Keratinocyte (primary cell): ENCODE results near the gene BAIAP2L2. TPM values are rescaled to one million over a fixed set of nuclear protein-coding genes. Genes with fewer than 3 reads are reported as not detected.

Experiments used
- DNase-seq: peaks from one replicate; pipeline ENCODE4 v3.0.0-alpha.2; 2011; ENCODE audit warnings: low read depth, missing footprints, low spot score
- FAIRE-seq: peaks from 2 replicates; lab custom pipeline; 2011; peaks lifted over from hg19 to GRCh38; lab: Jason Lieb, UNC
- H2AFZ ChIP-seq: 2 replicates; pipeline ENCODE4 v1.6.0; 2012; ENCODE audit warnings: low read length, control low read depth, inconsistent platforms; ENCODE audit not compliant: control insufficient read depth
- H3K27ac ChIP-seq: 2 replicates; pipeline ENCODE4 v1.5.1; 2011; ENCODE audit warnings: low read length; ENCODE audit not compliant: control insufficient read depth, insufficient read depth
- H3K27me3 ChIP-seq: 3 replicates; pipeline ENCODE4 v1.6.0; 2011; ENCODE audit warnings: low read length; ENCODE audit not compliant: control insufficient read depth, insufficient read depth; ENCODE audit errors: extremely low read depth
- H3K36me3 ChIP-seq, 2 experiments: 2 replicates in 1 of 2; 3 replicates in 1 of 2; pipeline ENCODE4 v1.5.1; 2011; ENCODE audit warnings: low read length in 2 of 2, mild to moderate bottlenecking in 1 of 2; ENCODE audit not compliant: control insufficient read depth in 2 of 2, insufficient read depth in 2 of 2; ENCODE audit errors: extremely low read depth in 1 of 2
- H3K4me1 ChIP-seq: 3 replicates; pipeline ENCODE4 v1.5.1; 2011; ENCODE audit warnings: low read length; ENCODE audit not compliant: control insufficient read depth, insufficient read depth; ENCODE audit errors: extremely low read depth
- H3K4me2 ChIP-seq: 3 replicates; pipeline ENCODE4 v1.6.0; 2011; ENCODE audit warnings: low read depth, low read length; ENCODE audit not compliant: control insufficient read depth, insufficient read depth; ENCODE audit errors: extremely low read depth
- H3K4me3 ChIP-seq, 3 experiments: fragments of 200-600 bp in 1 of 3; sonication (generic) in 1 of 3; 2 replicates in 2 of 3; 3 replicates in 1 of 3; pipeline ENCODE4 v1.5.1; 2011 to 2016; ENCODE audit warnings: low read length in 3 of 3, mild to moderate bottlenecking in 3 of 3, control low read depth in 2 of 3, inconsistent platforms in 1 of 3, low read depth in 1 of 3, mixed read lengths in 1 of 3, mixed run types in 1 of 3, moderate library complexity in 1 of 3; ENCODE audit not compliant: control insufficient read depth in 2 of 3, insufficient read depth in 2 of 3; ENCODE audit errors: extremely low read depth in 1 of 3
- H3K79me2 ChIP-seq: 2 replicates; pipeline ENCODE4 v1.6.0; 2012; ENCODE audit warnings: low read length; ENCODE audit not compliant: control insufficient read depth, insufficient read depth
- H3K9ac ChIP-seq: 3 replicates; pipeline ENCODE4 v1.6.0; 2011; ENCODE audit warnings: low read length; ENCODE audit not compliant: control insufficient read depth, insufficient read depth; ENCODE audit errors: extremely low read depth
- H3K9me1 ChIP-seq: 3 replicates; pipeline ENCODE4 v1.6.0; 2011; ENCODE audit warnings: low read length; ENCODE audit not compliant: control insufficient read depth, insufficient read depth; ENCODE audit errors: extremely low read depth
- H3K9me3 ChIP-seq: 2 replicates; pipeline ENCODE4 v1.5.1; 2012; ENCODE audit warnings: low read depth, low read length; ENCODE audit not compliant: control insufficient read depth
- H4K20me1 ChIP-seq: 3 replicates; pipeline ENCODE4 v1.6.0; 2011; ENCODE audit warnings: low read length; ENCODE audit not compliant: control insufficient read depth, insufficient read depth; ENCODE audit errors: extremely low read depth
- CTCF ChIP-seq, 3 experiments: IDR thresholded peaks in 1 of 3; conservative IDR thresholded peaks in 1 of 3; optimal IDR thresholded peaks in 1 of 3; 2 replicates in 2 of 3; 3 replicates in 1 of 3; pipeline versions ENCODE3 to v1.5.1; 2011; ENCODE audit warnings: low read length in 3 of 3, mild to moderate bottlenecking in 3 of 3, moderate library complexity in 2 of 3, control low read depth in 1 of 3, inconsistent platforms in 1 of 3; ENCODE audit not compliant: insufficient read depth in 2 of 3; ENCODE audit errors: extremely low read depth in 1 of 3
- EZH2 ChIP-seq: IDR thresholded peaks from one replicate; pipeline ENCODE4 v1.6.1; 2012; ENCODE audit warnings: inconsistent platforms, mild to moderate bottlenecking, low read length, moderate library complexity
- dilution Hi-C: fragments of 300-500 bp; cut with MboI; formaldehyde crosslinking; loops from one replicate; pipeline ENCODE4 v1.7.0; 2020; ENCODE audit warnings: low sequenced_read_pairs; ENCODE audit not compliant: extremely low pct_ligation_motif_present
- polyA plus RNA-seq, 5 experiments: library from polyadenylated mRNA; depleted of rRNA in 3 of 5; stranded (reverse) in 3 of 5; stranded (forward) in 1 of 5; unstranded in 1 of 5; fragments of >200 nt; gene quantifications; 1 replicate in 1 of 5; 2 replicates in 3 of 5; 3 replicates in 1 of 5; pipeline versions ENCODE4 v1.2.1 to v1.2.3, GENCODE V29; 2011 to 2012; ENCODE audit warnings: missing spikeins in 2 of 5, low read depth in 1 of 5, low replicate concordance in 1 of 5

The BAIAP2L2 gene
- polyA plus RNA-seq, 1 donor (not counting 4 experiments of a cell fraction or from before 2014, with no cell fraction given), result 2.3 TPM

GRCh38 chr22:38085056-38085455, 25.4 kb downstream of the BAIAP2L2 start:
- no peak for TF ChIP-seq EZH2
- TF ChIP-seq CTCF (optimal IDR thresholded peaks at IDR 0.05 in 1 of 3, IDR thresholded peaks at IDR 0.05 in 1 of 3, conservative IDR thresholded peaks at IDR 0.05 in 1 of 3; ENCODE audit: extremely low read depth in 1 of 3, insufficient read depth in 2 of 3, low read length in 3 of 3), result no peak
- Histone ChIP-seq H3K4me1 (peaks cover 3% of the 10 kb centered on the region), H3K36me3 (no peaks in the 10 kb centered on the region), H3K27ac (no peak overlapping the region), H3K4me2 (no peak overlapping the region), H3K9ac (no peak overlapping the region), H3K9me3 (no peaks in the 10 kb centered on the region), H3K27me3 (peaks cover 29% of the 10 kb centered on the region), H3K79me2 (no peaks in the 10 kb centered on the region), H3K9me1 (no peaks in the 10 kb centered on the region), H2AFZ (no peak overlapping the region), H3K4me3 (no peak overlapping the region), H4K20me1 (no peaks in the 10 kb centered on the region)
- dilution Hi-C loops, result no loop called here
- DNase-seq (no peak), FAIRE-seq (no peak)

GRCh38 chr22:38083931-38084631, 26.4 kb downstream of the BAIAP2L2 start, which contains the start of gene SLC16A8:
SLC16A8 (minus strand) TSS chr22:38084184; CDS start chr22:38082873, 1,311 bp downstream.
- Histone ChIP-seq H3K9ac (no peak within 1 kb of the TSS), H3K4me2 (no peak within 1 kb of the TSS), H3K4me3 (no peak within 1 kb of the TSS), H3K4me1 (peaks cover 3% of the 10 kb centered on the region), H3K9me3 (no peaks in the 10 kb centered on the region), H3K36me3 (no peaks in the 10 kb centered on the region), H3K27ac (no peak within 1 kb of the TSS), H2AFZ (no peak within 1 kb of the TSS), H4K20me1 (no peaks in the 10 kb centered on the region), H3K79me2 (no peaks in the 10 kb centered on the region), H3K27me3 (peaks cover 29% of the 10 kb centered on the region), H3K9me1 (no peaks in the 10 kb centered on the region)
- FAIRE-seq (no peak), DNase-seq (no peak)
- dilution Hi-C loops, result no loop called here
- TF ChIP-seq CTCF (optimal IDR thresholded peaks at IDR 0.05 in 1 of 3, IDR thresholded peaks at IDR 0.05 in 1 of 3, conservative IDR thresholded peaks at IDR 0.05 in 1 of 3; ENCODE audit: extremely low read depth in 1 of 3, insufficient read depth in 2 of 3, low read length in 3 of 3), result no peak
- TF ChIP-seq EZH2, result no peak
